ENCODE results near the gene ZNF562.
"Not testable (repeated sequence)": the region's sequence is repeated elsewhere in the genome, so short reads cannot be mapped to it uniquely, and the experiment has no call there.

ZNF562 gene

DNA sequence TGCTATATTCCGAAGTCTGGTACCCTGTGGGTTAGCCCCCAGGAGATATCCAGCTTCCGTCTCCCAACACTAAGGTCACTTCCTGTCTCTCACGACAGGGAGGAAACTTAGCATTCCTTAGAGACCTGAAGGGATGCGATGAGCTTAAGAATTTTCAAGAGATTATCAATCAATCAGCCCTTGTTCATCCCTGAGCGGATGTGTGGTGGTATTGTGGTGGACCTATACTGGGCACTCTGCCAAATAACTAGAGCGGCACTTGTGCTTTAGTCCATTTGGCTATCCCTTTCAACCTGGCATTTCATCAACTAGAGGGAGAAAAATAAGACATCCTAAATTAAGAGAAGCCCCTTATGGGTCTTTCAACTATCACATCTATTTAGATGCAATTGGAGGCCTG is 30.9 kb upstream of the ZNF562 start:
- no peak for DNase-seq (ENCODE audit: low read depth, low spot score)
- ChIA-PET POLR2A (no interaction called here), CTCF (no interaction called here)
- TF ChIP-seq, protein P1, sequence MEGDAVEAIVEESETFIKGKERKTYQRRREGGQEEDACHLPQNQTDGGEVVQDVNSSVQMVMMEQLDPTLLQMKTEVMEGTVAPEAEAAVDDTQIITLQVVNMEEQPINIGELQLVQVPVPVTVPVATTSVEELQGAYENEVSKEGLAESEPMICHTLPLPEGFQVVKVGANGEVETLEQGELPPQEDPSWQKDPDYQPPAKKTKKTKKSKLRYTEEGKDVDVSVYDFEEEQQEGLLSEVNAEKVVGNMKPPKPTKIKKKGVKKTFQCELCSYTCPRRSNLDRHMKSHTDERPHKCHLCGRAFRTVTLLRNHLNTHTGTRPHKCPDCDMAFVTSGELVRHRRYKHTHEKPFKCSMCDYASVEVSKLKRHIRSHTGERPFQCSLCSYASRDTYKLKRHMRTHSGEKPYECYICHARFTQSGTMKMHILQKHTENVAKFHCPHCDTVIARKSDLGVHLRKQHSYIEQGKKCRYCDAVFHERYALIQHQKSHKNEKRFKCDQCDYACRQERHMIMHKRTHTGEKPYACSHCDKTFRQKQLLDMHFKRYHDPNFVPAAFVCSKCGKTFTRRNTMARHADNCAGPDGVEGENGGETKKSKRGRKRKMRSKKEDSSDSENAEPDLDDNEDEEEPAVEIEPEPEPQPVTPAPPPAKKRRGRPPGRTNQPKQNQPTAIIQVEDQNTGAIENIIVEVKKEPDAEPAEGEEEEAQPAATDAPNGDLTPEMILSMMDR (IDR thresholded peaks at IDR 0.05; ENCODE audit: insufficient read depth, low read length, missing control alignments): no peak
- no peak overlapping the region for H3K4me3 ChIP-seq (ENCODE audit: low read depth, low read length)

DNA sequence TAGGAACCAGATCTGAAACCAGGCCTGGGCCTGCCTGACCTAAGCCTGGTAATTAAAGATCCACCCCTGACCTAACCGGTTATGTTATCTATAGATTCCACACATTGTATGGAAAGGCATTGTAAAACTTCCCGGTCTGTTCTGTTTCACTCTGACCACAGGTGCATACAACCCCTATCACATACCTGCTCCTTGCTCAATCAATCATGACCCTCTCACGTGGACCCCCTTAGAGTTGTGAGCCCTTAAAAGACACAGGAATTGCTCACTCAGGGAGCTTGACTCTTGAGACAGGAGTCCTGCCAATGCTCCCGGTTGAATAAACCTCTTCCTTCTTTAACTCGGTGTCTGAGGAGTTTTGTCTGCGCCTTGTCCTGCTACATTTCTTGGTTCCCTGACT is 27.3 kb upstream of the ZNF562 start:
- no peak for DNase-seq (ENCODE audit: low read depth, low spot score)
- TF ChIP-seq, protein P1 (IDR thresholded peaks at IDR 0.05; ENCODE audit: insufficient read depth, low read length, missing control alignments): no peak
- ChIA-PET CTCF (no interaction called here), POLR2A (no interaction called here)
- no peak overlapping the region for H3K4me3 ChIP-seq (ENCODE audit: low read depth, low read length)

DNA sequence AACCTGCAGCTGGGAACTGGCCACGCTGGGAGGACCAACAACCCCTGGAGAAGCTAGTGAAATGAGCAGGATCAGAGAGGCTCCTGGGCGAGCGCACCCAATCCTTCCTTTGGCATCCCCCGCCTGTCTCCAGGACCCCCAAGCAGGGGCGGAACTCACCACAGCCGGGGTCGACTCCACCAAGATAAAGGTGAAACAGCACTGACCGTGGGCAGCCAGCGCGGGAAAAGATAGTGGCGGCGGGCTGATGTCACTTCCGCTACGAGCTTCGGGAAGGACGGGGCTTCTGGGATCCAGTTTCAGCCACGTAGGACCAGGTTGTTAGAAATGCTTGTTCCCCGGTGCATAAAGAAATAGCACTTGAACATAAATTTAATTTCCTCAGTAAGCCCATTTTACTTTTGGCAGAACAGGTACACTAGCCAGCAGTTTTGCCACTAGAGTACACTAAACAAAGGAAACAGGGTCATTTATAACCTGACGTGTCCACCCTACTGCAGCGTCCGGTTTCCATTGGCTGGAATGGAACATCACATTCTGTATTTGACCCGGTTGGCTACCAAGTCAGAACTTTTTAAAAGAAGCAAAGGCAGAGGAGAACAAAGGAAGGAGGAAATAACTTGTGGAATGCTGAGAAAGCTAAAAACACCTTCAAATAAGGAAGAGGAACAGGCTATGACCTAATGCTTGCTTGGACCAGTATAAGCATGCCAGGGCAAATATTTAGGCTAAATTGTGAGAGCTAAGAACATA is 25.5 kb upstream of the ZNF562 start:
- CTCF ChIA-PET: no interaction called here
- no peak overlapping the region for H3K4me3 ChIP-seq (ENCODE audit: low read depth, low read length)
- POLR2A ChIA-PET: no interaction called here
- no peak for DNase-seq (ENCODE audit: low read depth, low spot score)
- TF ChIP-seq, protein P1 (IDR thresholded peaks at IDR 0.05; ENCODE audit: insufficient read depth, low read length, missing control alignments): no peak

DNA sequence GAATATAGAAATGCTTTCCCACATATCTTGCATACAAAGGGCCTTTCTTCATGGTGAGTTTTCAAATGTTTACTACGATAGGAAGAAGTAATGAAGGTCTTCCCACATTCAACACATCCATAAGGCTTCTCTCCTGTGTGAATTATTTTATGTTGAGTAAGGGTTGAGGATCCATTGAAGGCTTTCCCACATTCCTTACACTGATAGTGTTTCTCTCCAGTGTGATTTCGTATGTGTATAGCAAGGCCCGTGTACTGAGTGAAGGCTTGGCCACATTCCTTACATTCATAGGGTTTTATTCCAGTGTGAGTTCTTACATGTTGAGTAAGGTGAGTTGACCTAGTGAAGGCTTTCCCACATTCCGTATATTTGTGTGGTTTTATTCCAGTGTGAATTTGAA is 15.4 kb upstream of the ZNF562 start:
- DNase-seq (ENCODE audit: low read depth, low spot score); POLR2A ChIA-PET; CTCF ChIA-PET; H3K4me3 ChIP-seq (ENCODE audit: low read depth, low read length): not testable (repeated sequence)

DNA sequence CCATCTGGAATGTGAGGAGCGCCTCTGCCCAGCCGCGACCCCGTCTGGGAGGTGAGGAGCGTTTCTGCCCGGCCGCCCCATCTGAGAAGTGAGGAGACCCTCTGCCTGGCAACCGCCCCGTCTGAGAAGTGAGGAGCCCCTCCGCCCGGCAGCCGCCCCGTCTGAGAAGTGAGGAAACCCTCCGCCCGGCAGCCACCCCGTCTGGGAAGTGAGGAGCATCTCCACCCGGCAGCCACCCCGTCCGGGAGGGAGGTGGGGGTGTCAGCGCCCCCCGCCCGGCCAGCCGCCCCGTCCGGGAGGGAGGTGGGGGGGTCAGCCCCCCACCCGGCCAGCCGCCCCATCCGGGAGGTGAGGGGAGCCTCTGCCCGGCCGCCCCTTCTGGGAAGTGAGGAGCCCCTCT is 5.1 kb upstream of the ZNF562 start:
- CTCF ChIA-PET; DNase-seq (ENCODE audit: low read depth, low spot score); POLR2A ChIA-PET; H3K4me3 ChIP-seq (ENCODE audit: low read depth, low read length): not testable (repeated sequence)

DNA sequence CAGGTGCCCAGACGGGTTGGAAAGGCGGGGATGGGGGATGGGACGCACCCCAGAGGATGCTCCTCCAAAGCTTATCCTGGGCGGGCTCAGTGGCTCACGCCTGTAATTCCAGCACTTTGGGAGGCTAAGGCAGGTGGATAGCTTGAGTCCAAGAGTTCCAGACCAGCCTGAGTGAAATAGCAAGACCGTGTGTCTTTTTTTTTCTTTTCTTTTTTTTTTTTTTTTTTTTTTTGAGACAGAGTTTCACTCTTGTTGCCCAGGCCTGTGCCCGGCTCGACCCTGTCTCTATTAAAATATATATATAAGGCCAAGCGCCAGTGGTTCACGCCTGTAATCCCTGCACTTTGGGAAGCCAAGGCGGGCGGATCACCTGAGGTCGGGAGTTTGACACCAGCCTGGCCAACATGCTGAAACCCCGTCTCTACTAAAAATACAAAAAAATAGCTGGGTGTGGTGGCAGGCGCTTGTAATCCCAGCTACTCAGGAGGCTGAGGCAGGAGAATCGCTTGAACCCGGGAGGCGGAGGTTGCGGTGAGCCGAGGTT is 530 bp upstream of the ZNF562 start:
- CTCF ChIA-PET; DNase-seq (ENCODE audit: low read depth, low spot score): not testable (repeated sequence)
- POLR2A ChIA-PET: interaction anchor here (0.7 to 1.6 kb wide), 2 partner anchors 92 to 93 kb away, joined by 3 to 11 read pairs; partner anchors contain the start of gene ZNF846
- peak overlapping the region; percentile 76 for H3K4me3 ChIP-seq (ENCODE audit: low read depth, low read length)

DNA sequence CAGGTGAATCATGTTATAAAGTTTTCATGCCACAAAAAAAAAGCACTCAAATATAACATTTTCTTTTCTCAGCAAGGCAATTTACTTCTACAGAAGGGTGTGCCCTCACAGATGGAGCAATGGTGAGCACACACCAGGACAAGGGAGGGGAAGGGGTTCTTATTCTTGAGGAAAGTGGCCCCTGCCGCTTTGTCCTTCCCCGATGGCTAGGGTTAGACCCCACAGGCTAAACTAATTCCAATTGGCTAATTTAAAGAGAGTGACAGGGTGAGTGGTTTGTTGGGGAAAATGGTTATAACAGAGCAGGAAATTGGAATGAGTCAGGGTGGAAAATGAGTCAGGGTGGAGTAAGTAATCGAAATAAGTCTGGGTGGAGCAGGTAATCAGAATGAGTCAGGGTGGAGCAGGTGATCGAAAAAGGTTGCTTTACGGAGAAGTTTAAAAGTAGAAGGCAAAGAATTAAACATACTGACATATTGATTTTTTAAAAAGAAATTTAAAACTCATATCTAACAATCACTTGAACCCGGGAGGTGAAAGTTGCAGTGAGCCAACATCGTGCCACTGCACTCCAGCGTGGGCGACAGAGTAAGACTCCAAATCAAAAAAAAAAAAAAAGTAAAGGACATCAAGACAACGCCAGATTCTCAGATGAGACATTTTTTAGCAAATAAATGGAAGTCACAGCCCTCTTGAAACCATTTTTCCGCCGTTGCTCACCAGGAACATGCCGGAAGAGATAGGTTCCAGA is 813 bp downstream of the ZNF562 start:
- no peak for DNase-seq (ENCODE audit: low read depth, low spot score)
- POLR2A ChIA-PET: interaction anchor here (0.8 kb wide), 1 partner anchor 9 kb away, joined by 3 read pairs; no protein-coding TSS in a partner anchor
- CTCF ChIA-PET: no interaction called here

More for the DNA sequence above, 813 bp downstream of the ZNF562 start:
- peak overlapping the region; percentile 76 for H3K4me3 ChIP-seq (ENCODE audit: low read depth, low read length)
- TF ChIP-seq, protein P1 (IDR thresholded peaks at IDR 0.05; ENCODE audit: insufficient read depth, low read length, missing control alignments): no peak
